GM21529 (cell line): ENCODE data around the gene SHTN1.
A peak's percentile ranks its signal among the peaks of the same experiment; 100 is the strongest.

ENCODE experiments used
- ATAC-seq: cut with Tn5 transposase; IDR thresholded peaks from one replicate; pipeline ENCODE4 v1.9.1; 2021; ENCODE audit not compliant: unreplicated experiment

SHTN1 gene

GRCh38 chr10:116875897-116876296 is 129.1 kb downstream of the SHTN1 start:
- no peak for ATAC-seq

- no peak for ATAC-seq
Observed at GRCh38 chr10:116873134-116873533, 131.9 kb downstream of the SHTN1 start.

- no peak for ATAC-seq
Observed at GRCh38 chr10:116870949-116871348, 134.0 kb downstream of the SHTN1 start.

GRCh38 chr10:116868722-116869121 is 136.3 kb downstream of the SHTN1 start:
- ATAC-seq, result no peak

GRCh38 chr10:116868198-116868676 is 136.8 kb downstream of the SHTN1 start:
- ATAC-seq, result no peak

GRCh38 chr10:116866987-116867595 is 137.9 kb downstream of the SHTN1 start:
- ATAC-seq, result no peak

GRCh38 chr10:116866066-116866465 is 138.9 kb downstream of the SHTN1 start:
- ATAC-seq, result no peak

GRCh38 chr10:116864436-116864835 is 140.6 kb downstream of the SHTN1 start:
- no peak for ATAC-seq

- no peak for ATAC-seq
Observed at GRCh38 chr10:116861796-116862195, 143.2 kb downstream of the SHTN1 start.

- ATAC-seq, result no peak
Observed at GRCh38 chr10:116857156-116857555, 147.8 kb downstream of the SHTN1 start.

GRCh38 chr10:116853701-116854100 is 151.3 kb downstream of the SHTN1 start:
- no peak for ATAC-seq

- ATAC-seq, result no peak
Observed at GRCh38 chr10:116853287-116853686, 151.7 kb downstream of the SHTN1 start.

GRCh38 chr10:116852246-116852645 is 152.7 kb downstream of the SHTN1 start:
- ATAC-seq, result no peak

GRCh38 chr10:116850058-116850611 is 154.9 kb downstream of the SHTN1 start:
- no peak for ATAC-seq

- ATAC-seq, result peak; percentile 59
Observed at GRCh38 chr10:116849248-116850057, 155.5 kb downstream of the SHTN1 start, which contains the start of gene ENO4. ENO4 (plus strand) TSS chr10:116849499; CDS start chr10:116849567, 68 bp downstream.

- peak; percentile 14 for ATAC-seq
Observed at GRCh38 chr10:116848944-116849247, 156.1 kb downstream of the SHTN1 start.

GRCh38 chr10:116848032-116848943 is 156.7 kb downstream of the SHTN1 start:
- peak; percentile 66 for ATAC-seq

GRCh38 chr10:116845823-116846222 is 159.2 kb downstream of the SHTN1 start:
- ATAC-seq, result no peak

- no peak for ATAC-seq
Observed at GRCh38 chr10:116840389-116841075, 164.5 kb downstream of the SHTN1 start.

- peak; percentile 90 for ATAC-seq
Observed at GRCh38 chr10:116838143-116838725, 166.8 kb downstream of the SHTN1 start.
